ENCODE data around the gene STOML1.
A peak's percentile ranks its signal among the peaks of the same experiment; 100 is the strongest.

GRCh38 chr15:74032606-74033561 is 40.8 kb upstream of the STOML1 start:
- TF ChIP-seq CTCF (IDR thresholded peaks at IDR 0.05 in 8 of 11, conservative IDR thresholded peaks at IDR 0.05 in 3 of 11): no peak
- TF ChIP-seq POLR2AphosphoS5 (IDR thresholded peaks at IDR 0.05): peak in 2 of 3 donors; percentile 24 to 53

All from spleen (tissue), 7 donors.